CD4-positive, alpha-beta memory T cell (primary cell): ENCODE results near the gene DNAH12. TPM values are rescaled to one million over a fixed set of nuclear protein-coding genes. Genes with fewer than 3 reads are reported as not detected.

Experiments used
- CTCF ChIA-PET: fragments of 350-600 bp; sonication (Branson Sonifier 250); formaldehyde crosslinking; loops from one replicate; lab custom pipeline; 2021; ENCODE audit warnings: inconsistent platforms; ENCODE audit not compliant: partially characterized antibody; lab: Charles Lee
- POLR2A ChIA-PET: fragments of 350-600 bp; sonication (Branson Sonifier 250); formaldehyde crosslinking; loops from one replicate; lab custom pipeline; 2021; ENCODE audit not compliant: partially characterized antibody; lab: Charles Lee
- DNase-seq, 5 donors: peaks; one replicate each; pipeline versions ENCODE4 v3.0.0 to v3.0.0-alpha.2; 2020 to 2022; ENCODE audit warnings: mixed read lengths in 1 of 5
- H3K27ac ChIP-seq: one replicate; pipeline ENCODE4 v1.7.0; 2013; ENCODE audit warnings: low read depth, low read length
- H3K27me3 ChIP-seq: 2 replicates; pipeline ENCODE4 v1.7.0; 2013; ENCODE audit warnings: mild to moderate bottlenecking, low read length, moderate library complexity; ENCODE audit not compliant: insufficient read depth
- H3K36me3 ChIP-seq: 2 replicates; pipeline ENCODE4 v1.7.0; 2013; ENCODE audit warnings: mild to moderate bottlenecking, low read length, moderate library complexity; ENCODE audit not compliant: insufficient read depth
- H3K4me1 ChIP-seq: 2 replicates; pipeline ENCODE4 v1.7.0; 2013; ENCODE audit warnings: mild to moderate bottlenecking, low read length, moderate library complexity; ENCODE audit not compliant: insufficient read depth
- H3K4me3 ChIP-seq, 2 donors: one replicate each; pipeline ENCODE4 v1.7.0; 2013; ENCODE audit warnings: low read length in 2 of 2, mild to moderate bottlenecking in 1 of 2
- H3K9me3 ChIP-seq, 2 donors: one replicate each; pipeline ENCODE4 v1.7.0; 2013; ENCODE audit warnings: low read length in 2 of 2, control low read depth in 1 of 2; ENCODE audit not compliant: control insufficient read depth in 1 of 2
- H3K27ac Mint-ChIP-seq, 7 donors: one replicate each; pipeline ENCODE4 v1.8.0; 2020 to 2021; ENCODE audit warnings: mixed read lengths in 7 of 7, mild to moderate bottlenecking in 6 of 7, inconsistent platforms in 3 of 7, moderate library complexity in 3 of 7
- H3K27me3 Mint-ChIP-seq, 2 donors: one replicate each; pipeline ENCODE4 v1.8.0; 2020 to 2021; ENCODE audit warnings: mixed read lengths in 2 of 2
- H3K36me3 Mint-ChIP-seq, 2 donors: one replicate each; pipeline ENCODE4 v1.8.0; 2020 to 2021; ENCODE audit warnings: mixed read lengths in 2 of 2, inconsistent platforms in 1 of 2, mild to moderate bottlenecking in 1 of 2
- H3K4me1 Mint-ChIP-seq, 4 donors: one replicate each; pipeline ENCODE4 v1.8.0; 2020 to 2021; ENCODE audit warnings: mixed read lengths in 4 of 4, mild to moderate bottlenecking in 1 of 4
- H3K4me3 Mint-ChIP-seq, 8 donors: one replicate each; pipeline ENCODE4 v1.8.0; 2020 to 2021; ENCODE audit warnings: mixed read lengths in 8 of 8, mild to moderate bottlenecking in 7 of 8, moderate library complexity in 6 of 8, inconsistent platforms in 3 of 8
- H3K9me3 Mint-ChIP-seq, 8 donors: one replicate each; pipeline ENCODE4 v1.8.0; 2020 to 2021; ENCODE audit warnings: mixed read lengths in 8 of 8, mild to moderate bottlenecking in 5 of 8, inconsistent platforms in 3 of 8, moderate library complexity in 1 of 8
- intact Hi-C: fragments of 100-400 bp; cut with micrococcal nuclease; formaldehyde crosslinking; loops from one replicate; pipeline ENCODE4 v1.15.1; 2023
- polyA plus RNA-seq, 2 donors: library from polyadenylated mRNA; unstranded; fragments of 300-500 nt; fragmentation: Illumina TruSeq; gene quantifications; one replicate each; pipeline ENCODE4 v1.2.3, GENCODE V29; 2021
- total RNA-seq, 2 experiments: library from RNA; stranded (reverse); gene quantifications; one replicate each; pipeline ENCODE4 v1.2.3, GENCODE V29; 2021

Gene DNAH12
- total and polyA plus RNA-seq, 4 experiments from 2014 or later = 0.09 to 0.11 TPM; not detected in 2

GRCh38 chr3:57577801-57578200 is 33.7 kb upstream of the DNAH12 start:
- peaks cover 38% of the 10 kb centered on the region for H3K36me3 ChIP-seq
- H3K36me3 Mint-ChIP-seq = peaks cover 33 to 61% of the 10 kb centered on the region in 2 donors
- CTCF ChIA-PET = interaction anchor here (0.8 kb wide), 1 partner anchor 18 kb away, joined by 3 read pairs; no protein-coding TSS in a partner anchor

GRCh38 chr3:57575966-57576626 is 32.0 kb upstream of the DNAH12 start:
- Mint-ChIP-seq H3K27ac (peak overlapping the region in 6 of 7 donors; percentile 43 to 86 (median 70)), H3K4me3 (peak overlapping the region in 1 of 8 donors; percentile 15), H3K36me3 (peaks cover 39 to 64% of the 10 kb centered on the region in 2 donors), H3K9me3 (no peaks in the 10 kb centered on the region), H3K4me1 (peaks cover 13 to 23% (median 13%) of the 10 kb centered on the region in 4 donors), H3K27me3 (no peaks in the 10 kb centered on the region)
- DNase-seq = no peak
- H3K27ac ChIP-seq = no peak overlapping the region
- H3K36me3 ChIP-seq = peaks cover 34% of the 10 kb centered on the region
- POLR2A ChIA-PET = no interaction called here
- H3K4me1 ChIP-seq = no peaks in the 10 kb centered on the region
- H3K27me3 ChIP-seq = no peaks in the 10 kb centered on the region
- H3K4me3 ChIP-seq = no peak overlapping the region
- CTCF ChIA-PET = interaction anchor here (0.9 kb wide), 1 partner anchor 20 kb away, joined by 3 read pairs; no protein-coding TSS in a partner anchor
- intact Hi-C loops = no loop called here
- H3K9me3 ChIP-seq = no peaks in the 10 kb centered on the region

More at GRCh38 chr3:57577801-57578200, 33.7 kb upstream of the DNAH12 start:
- no peaks in the 10 kb centered on the region for H3K9me3 Mint-ChIP-seq
- H3K27me3 ChIP-seq = no peaks in the 10 kb centered on the region
- H3K27ac Mint-ChIP-seq = peak overlapping the region in 6 of 7 donors; percentile 19 to 83 (median 54)
- intact Hi-C loops = no loop called here
- H3K27me3 Mint-ChIP-seq = no peaks in the 10 kb centered on the region
- peaks cover 12 to 22% (median 14%) of the 10 kb centered on the region in 4 donors for H3K4me1 Mint-ChIP-seq
- DNase-seq = no peak
- POLR2A ChIA-PET = no interaction called here
- H3K4me1 ChIP-seq = peaks cover under 1% of the 10 kb centered on the region
- no peaks in the 10 kb centered on the region for H3K9me3 ChIP-seq
- no peak overlapping the region for H3K4me3 ChIP-seq
- no peak overlapping the region for H3K27ac ChIP-seq
- no peak overlapping the region for H3K4me3 Mint-ChIP-seq

GRCh38 chr3:57572096-57572495 is 28.0 kb upstream of the DNAH12 start:
- CTCF ChIA-PET = interaction anchor here (0.9 kb wide), 1 partner anchor 9 kb away, joined by 3 read pairs; no protein-coding TSS in a partner anchor

GRCh38 chr3:57570878-57571277 is 26.7 kb upstream of the DNAH12 start:
- Mint-ChIP-seq H3K27me3 (no peaks in the 10 kb centered on the region), H3K4me1 (peaks cover 3 to 8% (median 7%) of the 10 kb centered on the region in 4 donors), H3K4me3 (no peak overlapping the region), H3K9me3 (no peaks in the 10 kb centered on the region), H3K36me3 (peaks cover 34 to 53% of the 10 kb centered on the region in 2 donors), H3K27ac (peak overlapping the region in 3 of 7 donors; percentile 22 to 77 (median 30))
- peaks cover 30% of the 10 kb centered on the region for H3K36me3 ChIP-seq
- no peaks in the 10 kb centered on the region for H3K9me3 ChIP-seq
- POLR2A ChIA-PET = no interaction called here
- H3K27me3 ChIP-seq = no peaks in the 10 kb centered on the region
- H3K4me1 ChIP-seq = no peaks in the 10 kb centered on the region
- H3K27ac ChIP-seq = no peak overlapping the region
- no peak overlapping the region for H3K4me3 ChIP-seq
- no peak for DNase-seq
- CTCF ChIA-PET = no interaction called here
- intact Hi-C loops = no loop called here

More at GRCh38 chr3:57572096-57572495, 28.0 kb upstream of the DNAH12 start:
- H3K27me3 Mint-ChIP-seq = no peaks in the 10 kb centered on the region
- no peak for DNase-seq
- peaks cover 10 to 13% (median 11%) of the 10 kb centered on the region in 4 donors for H3K4me1 Mint-ChIP-seq
- peaks cover 34 to 59% of the 10 kb centered on the region in 2 donors for H3K36me3 Mint-ChIP-seq
- Histone ChIP-seq H3K4me3 (no peak overlapping the region), H3K27me3 (no peaks in the 10 kb centered on the region), H3K9me3 (no peaks in the 10 kb centered on the region), H3K4me1 (no peaks in the 10 kb centered on the region), H3K36me3 (peaks cover 38% of the 10 kb centered on the region), H3K27ac (no peak overlapping the region)
- peak overlapping the region in 4 of 7 donors; percentile 36 to 59 (median 49) for H3K27ac Mint-ChIP-seq
- intact Hi-C loops = no loop called here
- POLR2A ChIA-PET = no interaction called here
- no peak overlapping the region for H3K4me3 Mint-ChIP-seq
- H3K9me3 Mint-ChIP-seq = no peaks in the 10 kb centered on the region

GRCh38 chr3:57569859-57570450 is 25.8 kb upstream of the DNAH12 start:
- H3K27me3 Mint-ChIP-seq = no peaks in the 10 kb centered on the region
- Histone ChIP-seq H3K4me3 (no peak overlapping the region), H3K27ac (no peak overlapping the region), H3K9me3 (no peaks in the 10 kb centered on the region), H3K4me1 (no peaks in the 10 kb centered on the region), H3K36me3 (peaks cover 21% of the 10 kb centered on the region), H3K27me3 (no peaks in the 10 kb centered on the region)
- ChIA-PET POLR2A (no interaction called here), CTCF (no interaction called here)
- peak overlapping the region in 2 of 7 donors; percentile 24 to 25 for H3K27ac Mint-ChIP-seq
- H3K4me3 Mint-ChIP-seq = no peak overlapping the region
- no peaks in the 10 kb centered on the region for H3K9me3 Mint-ChIP-seq
- peaks cover 27 to 50% of the 10 kb centered on the region in 2 donors for H3K36me3 Mint-ChIP-seq
- intact Hi-C loops = no loop called here
- H3K4me1 Mint-ChIP-seq = peaks cover 3 to 7% (median 7%) of the 10 kb centered on the region in 4 donors
- DNase-seq = no peak

- no peak overlapping the region for H3K27ac ChIP-seq
- no peaks in the 10 kb centered on the region for H3K27me3 ChIP-seq
- POLR2A ChIA-PET = no interaction called here
- no peaks in the 10 kb centered on the region for H3K9me3 ChIP-seq
- Mint-ChIP-seq H3K9me3 (peaks cover 0 to 2% (median 0%) of the 10 kb centered on the region in 8 donors), H3K27ac (peak overlapping the region in 4 of 7 donors; percentile 38 to 68 (median 53)), H3K36me3 (peaks cover 16 to 54% of the 10 kb centered on the region in 2 donors), H3K4me3 (peak overlapping the region in 7 of 8 donors; percentile 28 to 77 (median 44)), H3K27me3 (no peaks in the 10 kb centered on the region), H3K4me1 (peaks cover 32 to 71% (median 48%) of the 10 kb centered on the region in 4 donors)
- H3K4me3 ChIP-seq = no peak overlapping the region
- CTCF ChIA-PET = no interaction called here
- peaks cover 9% of the 10 kb centered on the region for H3K36me3 ChIP-seq
- H3K4me1 ChIP-seq = peaks cover 51% of the 10 kb centered on the region
- intact Hi-C loops = no loop called here
- no peak for DNase-seq
Measured at GRCh38 chr3:57559526-57559925, 15.4 kb upstream of the DNAH12 start.

GRCh38 chr3:57557085-57557537 is 13.0 kb upstream of the DNAH12 start:
- H3K27me3 Mint-ChIP-seq = no peaks in the 10 kb centered on the region
- Histone ChIP-seq H3K4me3 (peak overlapping the region; percentile 85 to 89), H3K36me3 (peaks cover 9% of the 10 kb centered on the region), H3K27ac (peak overlapping the region; percentile 89), H3K9me3 (no peaks in the 10 kb centered on the region), H3K4me1 (peaks cover 51% of the 10 kb centered on the region), H3K27me3 (no peaks in the 10 kb centered on the region)
- DNase-seq = peak; percentile 32 to 52 (median 40)
- peaks cover 0 to 2% (median 0%) of the 10 kb centered on the region in 8 donors for H3K9me3 Mint-ChIP-seq
- POLR2A ChIA-PET = interaction anchor here (1.0 to 5.1 kb wide), 14 partner anchors 9 to 1000 kb away, joined by 3 to 169 read pairs (median 10); partner anchors contain the start of genes APPL1, ARF4, CCDC66 and DENND6A
- intact Hi-C loops = loop anchor here (2.0 kb wide), 2 partner anchors 136 to 200 kb away; partner anchors contain the start of genes DENND6A and SLMAP
- H3K27ac Mint-ChIP-seq = peak overlapping the region; percentile 97 to 100 (median 99)
- H3K4me3 Mint-ChIP-seq = peak overlapping the region; percentile 92 to 100 (median 96)
- H3K4me1 Mint-ChIP-seq = peaks cover 27 to 60% (median 40%) of the 10 kb centered on the region in 4 donors
- peaks cover 12 to 44% of the 10 kb centered on the region in 2 donors for H3K36me3 Mint-ChIP-seq
- CTCF ChIA-PET = interaction anchor here (1.1 kb wide), 2 partner anchors 39 to 159 kb away, joined by 3 to 8 read pairs; partner anchors contain the start of gene ARF4
